ENCODE measurements around the gene FBXL20.

The FBXL20 gene

GRCh38 chr17:39243155-39243554 lies 158.3 kb downstream of the FBXL20 start:
- no peak for DNase-seq (ENCODE audit: low spot score)
- no peak overlapping the region for H3K27ac ChIP-seq
- POLR2A ChIA-PET (ENCODE audit: low non-redundant PET): no interaction called here
- TF ChIP-seq, protein P1, sequence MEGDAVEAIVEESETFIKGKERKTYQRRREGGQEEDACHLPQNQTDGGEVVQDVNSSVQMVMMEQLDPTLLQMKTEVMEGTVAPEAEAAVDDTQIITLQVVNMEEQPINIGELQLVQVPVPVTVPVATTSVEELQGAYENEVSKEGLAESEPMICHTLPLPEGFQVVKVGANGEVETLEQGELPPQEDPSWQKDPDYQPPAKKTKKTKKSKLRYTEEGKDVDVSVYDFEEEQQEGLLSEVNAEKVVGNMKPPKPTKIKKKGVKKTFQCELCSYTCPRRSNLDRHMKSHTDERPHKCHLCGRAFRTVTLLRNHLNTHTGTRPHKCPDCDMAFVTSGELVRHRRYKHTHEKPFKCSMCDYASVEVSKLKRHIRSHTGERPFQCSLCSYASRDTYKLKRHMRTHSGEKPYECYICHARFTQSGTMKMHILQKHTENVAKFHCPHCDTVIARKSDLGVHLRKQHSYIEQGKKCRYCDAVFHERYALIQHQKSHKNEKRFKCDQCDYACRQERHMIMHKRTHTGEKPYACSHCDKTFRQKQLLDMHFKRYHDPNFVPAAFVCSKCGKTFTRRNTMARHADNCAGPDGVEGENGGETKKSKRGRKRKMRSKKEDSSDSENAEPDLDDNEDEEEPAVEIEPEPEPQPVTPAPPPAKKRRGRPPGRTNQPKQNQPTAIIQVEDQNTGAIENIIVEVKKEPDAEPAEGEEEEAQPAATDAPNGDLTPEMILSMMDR (conservative IDR thresholded peaks at IDR 0.05; ENCODE audit: low read depth): no peak
- CTCF ChIA-PET: interaction anchor here (0.6 to 6.7 kb wide), 3 partner anchors 35 to 144 kb away, joined by 4 to 145 read pairs (median 14); no protein-coding TSS in a partner anchor

DNA sequence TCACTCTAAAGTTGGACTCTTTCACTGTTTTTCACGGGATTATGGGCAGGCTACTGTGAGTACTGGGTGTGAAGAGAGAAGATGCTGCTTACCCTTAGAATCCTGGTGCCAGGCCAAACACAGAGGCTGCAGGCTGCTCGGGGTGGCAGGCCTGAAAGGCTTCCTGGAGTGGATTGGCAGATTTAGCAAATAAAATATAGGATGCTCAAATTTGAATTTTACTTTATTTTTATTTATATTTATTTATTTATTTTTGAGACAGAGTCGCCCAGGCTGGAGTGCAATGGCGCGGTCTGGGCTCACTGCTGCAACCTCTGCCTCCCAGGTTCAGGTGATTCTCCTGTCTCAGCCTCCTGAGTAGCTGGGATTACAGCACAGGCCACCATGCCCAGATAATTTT lies 160.8 kb downstream of the FBXL20 start:
- no peak for DNase-seq (ENCODE audit: low spot score)
- POLR2A ChIA-PET (ENCODE audit: low non-redundant PET): no interaction called here
- no peak overlapping the region for H3K27ac ChIP-seq
- TF ChIP-seq, protein P1 (conservative IDR thresholded peaks at IDR 0.05; ENCODE audit: low read depth): no peak
- CTCF ChIA-PET: interaction anchor here (1.1 kb wide), 1 partner anchor 28 kb away, joined by 5 read pairs; no protein-coding TSS in a partner anchor

DNA sequence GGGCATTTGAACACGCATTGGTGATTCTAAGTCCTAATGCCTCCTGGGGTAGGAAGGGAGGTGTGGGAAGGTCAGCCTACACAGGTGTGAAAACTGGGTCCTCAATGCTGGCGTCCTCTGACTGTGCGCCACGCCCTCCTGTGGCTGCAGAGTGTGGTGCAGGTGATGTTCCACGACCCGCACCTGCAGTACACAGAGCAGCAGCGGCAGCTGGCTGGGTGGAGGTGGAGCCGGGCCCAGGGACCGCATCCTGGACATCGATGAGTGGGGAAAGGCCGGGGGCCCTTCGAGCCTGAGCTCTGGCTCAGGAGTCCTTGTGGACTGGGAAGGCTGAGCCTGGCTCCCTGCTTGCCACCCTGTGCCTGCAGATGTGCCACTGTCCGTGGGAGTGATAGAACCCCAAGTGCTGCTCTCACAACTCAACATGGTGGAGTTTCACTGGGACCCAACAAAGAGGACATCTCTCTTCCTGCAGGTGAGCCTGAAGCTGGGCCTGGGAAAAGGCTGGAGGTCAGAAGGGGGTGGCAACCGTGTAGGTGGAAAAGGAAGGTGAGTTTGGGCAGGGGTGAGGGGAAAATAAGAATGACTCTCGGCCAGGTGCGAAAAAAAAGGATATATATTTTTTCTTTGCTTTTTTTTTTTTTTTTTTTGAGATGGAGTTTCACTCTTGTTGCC lies 161.6 kb downstream of the FBXL20 start:
- TF ChIP-seq, protein P1 (conservative IDR thresholded peaks at IDR 0.05; ENCODE audit: low read depth): peak; percentile 52
- CTCF ChIA-PET: interaction anchor here (0.6 to 3.3 kb wide), 5 partner anchors 27 to 153 kb away, joined by 3 to 26 read pairs (median 4); no protein-coding TSS in a partner anchor
- POLR2A ChIA-PET (ENCODE audit: low non-redundant PET): no interaction called here
- peak; percentile 48 for DNase-seq (ENCODE audit: low spot score)
- H3K27ac ChIP-seq: no peak overlapping the region

- H3K27ac ChIP-seq: peak overlapping the region; percentile 65
- ChIA-PET POLR2A (ENCODE audit: low non-redundant PET) (no interaction called here), CTCF (interaction anchor here (0.6 to 3.3 kb wide), 6 partner anchors 11 to 401 kb away, joined by 3 to 26 read pairs (median 3); no protein-coding TSS in a partner anchor)
- DNase-seq (ENCODE audit: low spot score): peak; percentile 66
- TF ChIP-seq, protein P1 (conservative IDR thresholded peaks at IDR 0.05; ENCODE audit: low read depth): no peak
Measured at GRCh38 chr17:39238311-39238972, 163.0 kb downstream of the FBXL20 start.

GRCh38 chr17:39237586-39237985 lies 163.8 kb downstream of the FBXL20 start:
- ChIA-PET CTCF (interaction anchor here (1.0 to 3.3 kb wide), 3 partner anchors 12 to 33 kb away, joined by 3 to 26 read pairs (median 3); no protein-coding TSS in a partner anchor), POLR2A (ENCODE audit: low non-redundant PET) (no interaction called here)
- TF ChIP-seq, protein P1 (conservative IDR thresholded peaks at IDR 0.05; ENCODE audit: low read depth): no peak
- peak overlapping the region; percentile 65 for H3K27ac ChIP-seq
- DNase-seq (ENCODE audit: low spot score): no peak

DNA sequence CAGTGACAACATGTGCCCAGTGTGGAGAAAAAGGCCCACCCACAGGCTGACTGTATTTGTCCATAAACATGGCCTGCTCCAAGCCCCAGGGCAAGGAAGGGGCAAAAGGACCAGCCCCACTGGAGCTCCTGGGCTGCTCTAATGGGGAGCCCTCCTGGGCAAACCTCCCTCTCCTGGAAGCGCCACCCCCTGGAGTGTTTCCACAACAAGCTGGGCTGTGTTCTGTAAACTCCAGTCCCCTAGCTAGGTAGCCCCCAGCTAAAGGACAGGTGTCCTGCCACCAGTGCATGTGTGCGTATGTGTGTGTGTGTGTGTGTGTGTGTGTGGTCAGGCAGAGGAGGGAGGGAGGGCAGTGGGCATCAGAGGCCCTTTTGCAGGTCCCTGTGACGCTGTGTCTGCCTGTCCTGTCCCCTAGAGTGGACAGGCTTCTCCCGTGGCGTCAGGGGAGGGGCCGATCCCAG lies 164.4 kb downstream of the FBXL20 start:
- peak overlapping the region; percentile 22 for H3K27ac ChIP-seq
- CTCF ChIA-PET: interaction anchor here (1.2 to 3.3 kb wide), 2 partner anchors 13 to 30 kb away, joined by 6 to 26 read pairs; no protein-coding TSS in a partner anchor
- POLR2A ChIA-PET (ENCODE audit: low non-redundant PET): interaction anchor here (1.0 kb wide), 1 partner anchor 14 kb away, joined by 4 read pairs; no protein-coding TSS in a partner anchor
- TF ChIP-seq, protein P1 (conservative IDR thresholded peaks at IDR 0.05; ENCODE audit: low read depth): no peak
- DNase-seq (ENCODE audit: low spot score): no peak
